ENCODE measurements around the gene MGRN1.

Gene MGRN1

DNA sequence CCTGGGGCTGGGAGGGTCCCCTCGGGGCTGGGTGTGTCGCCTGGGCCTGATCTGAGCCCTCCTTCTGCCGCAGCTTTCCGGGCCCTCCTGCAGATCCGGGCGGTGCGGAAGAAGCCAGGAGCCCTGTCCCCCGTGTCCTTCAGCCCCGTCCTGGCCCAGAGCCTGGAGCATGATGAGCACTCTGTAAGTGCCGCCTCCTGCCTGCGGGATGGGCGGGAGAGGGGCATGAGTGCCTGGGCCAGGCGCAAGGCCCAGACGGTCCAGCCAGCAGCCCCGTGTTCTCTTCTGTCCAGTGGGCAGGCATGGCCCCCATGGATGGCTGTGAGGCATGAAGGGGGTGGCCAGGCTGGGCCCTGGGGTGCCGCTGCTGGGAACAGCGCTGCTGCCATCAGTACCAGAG is 52.8 kb downstream of the MGRN1 start:
- DNase-seq = no peak

- no peak for DNase-seq
Measured at GRCh38 chr16:4677994-4678393, 53.4 kb downstream of the MGRN1 start.

GRCh38 chr16:4678596-4678995 is 54.0 kb downstream of the MGRN1 start:
- DNase-seq = no peak

DNA sequence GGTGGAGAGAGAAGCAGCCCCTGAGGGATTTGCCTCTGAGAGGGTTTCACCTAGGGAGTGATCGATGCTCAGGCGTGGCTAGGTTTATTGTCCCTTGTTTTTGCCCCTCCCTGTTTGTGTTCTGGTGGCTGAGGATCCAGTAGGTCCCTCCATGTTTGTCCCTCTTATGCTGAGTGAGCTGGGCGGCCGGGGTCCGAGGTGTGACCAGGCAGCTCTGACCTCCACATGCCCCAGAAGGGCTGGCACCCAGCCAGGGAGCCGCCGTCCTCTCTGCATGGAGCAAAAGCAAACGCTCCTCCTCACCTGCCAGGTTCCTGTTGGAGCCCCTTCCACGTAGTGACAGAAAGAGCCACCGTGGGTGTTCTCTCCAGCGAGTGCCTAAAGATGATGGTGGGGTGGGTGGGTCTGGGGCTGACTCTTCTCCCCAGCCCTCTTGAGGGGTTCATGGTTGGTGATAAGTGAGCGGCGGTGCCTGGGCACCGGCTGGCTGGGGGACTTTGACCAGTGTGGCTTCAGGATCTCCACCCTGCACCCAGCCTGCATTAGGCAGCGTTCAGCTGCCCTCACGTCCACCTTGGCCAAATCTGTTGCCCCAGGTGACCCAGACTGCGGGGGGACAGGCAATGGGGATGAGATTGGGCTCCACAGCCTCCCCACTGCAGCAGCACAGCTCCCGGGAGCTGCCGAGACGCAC is 54.7 kb downstream of the MGRN1 start:
- DNase-seq = no peak

GRCh38 chr16:4679850-4680636 is 55.4 kb downstream of the MGRN1 start:
- DNase-seq = no peak

DNA sequence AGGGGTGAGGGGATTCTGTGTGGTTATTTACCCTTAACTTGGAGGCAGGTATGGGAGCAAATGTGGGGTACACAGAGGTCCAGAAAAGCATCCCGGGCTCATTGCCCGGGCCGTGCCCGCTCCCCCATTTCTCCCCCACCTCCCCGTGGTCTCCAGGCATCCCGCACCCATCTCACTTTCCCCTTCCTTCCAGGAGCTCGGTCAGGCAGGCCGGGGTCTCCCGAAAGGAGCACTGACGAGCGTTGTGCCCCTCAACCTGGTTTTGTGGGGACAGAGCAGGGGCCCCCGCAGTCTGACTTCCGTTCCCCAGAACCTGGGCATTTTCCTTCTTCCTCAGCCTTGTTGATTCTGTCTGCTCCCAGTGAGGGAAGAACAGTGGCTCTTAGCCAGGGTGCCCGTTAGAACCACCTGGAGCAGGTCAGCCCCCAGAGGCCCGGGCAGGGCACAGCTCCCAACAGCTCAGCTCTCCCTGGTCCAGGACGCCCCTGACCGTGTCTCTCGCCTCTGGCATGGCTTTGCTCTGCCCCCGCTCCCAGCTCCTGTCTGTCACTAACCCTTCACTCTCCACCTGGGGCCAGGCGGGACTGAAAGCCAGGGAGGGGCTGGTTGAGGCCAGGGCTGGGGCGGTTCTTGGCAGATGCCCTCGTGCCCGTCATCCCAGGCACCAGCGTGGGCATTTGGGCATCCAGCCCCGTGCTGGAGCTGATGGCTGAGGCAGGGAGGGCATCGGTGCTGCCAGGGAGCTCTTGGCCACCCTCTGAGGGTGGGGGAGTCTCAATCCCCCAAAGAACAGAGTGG is 56.2 kb downstream of the MGRN1 start:
- DNase-seq = no peak

DNA sequence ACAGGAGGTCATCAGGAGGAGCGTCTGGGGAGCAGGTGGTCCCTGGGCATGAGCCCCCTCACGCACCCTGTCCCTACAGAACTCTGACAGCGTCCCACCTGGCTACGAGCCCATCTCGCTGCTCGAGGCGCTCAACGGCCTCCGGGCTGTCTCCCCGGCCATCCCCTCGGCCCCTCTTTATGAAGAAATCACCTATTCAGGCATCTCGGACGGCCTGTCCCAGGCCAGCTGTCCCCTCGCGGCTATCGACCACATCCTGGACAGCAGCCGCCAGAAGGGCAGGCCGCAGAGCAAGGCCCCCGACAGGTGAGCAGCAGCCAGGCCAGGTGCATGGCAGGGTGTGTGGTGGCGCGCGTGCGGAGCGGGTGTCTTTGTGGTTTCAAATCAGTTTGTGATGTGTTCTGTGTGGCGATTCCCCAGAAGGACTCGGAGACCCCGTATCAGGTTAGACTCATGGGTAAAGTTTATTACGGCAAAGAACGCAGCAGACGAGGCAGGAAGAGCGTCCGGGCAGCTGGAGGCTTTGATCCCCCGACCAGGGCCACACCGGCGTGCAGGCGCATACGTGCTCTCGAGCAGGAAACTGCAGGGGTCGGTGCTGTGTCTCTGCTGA is 57.0 kb downstream of the MGRN1 start:
- no peak for DNase-seq

DNA sequence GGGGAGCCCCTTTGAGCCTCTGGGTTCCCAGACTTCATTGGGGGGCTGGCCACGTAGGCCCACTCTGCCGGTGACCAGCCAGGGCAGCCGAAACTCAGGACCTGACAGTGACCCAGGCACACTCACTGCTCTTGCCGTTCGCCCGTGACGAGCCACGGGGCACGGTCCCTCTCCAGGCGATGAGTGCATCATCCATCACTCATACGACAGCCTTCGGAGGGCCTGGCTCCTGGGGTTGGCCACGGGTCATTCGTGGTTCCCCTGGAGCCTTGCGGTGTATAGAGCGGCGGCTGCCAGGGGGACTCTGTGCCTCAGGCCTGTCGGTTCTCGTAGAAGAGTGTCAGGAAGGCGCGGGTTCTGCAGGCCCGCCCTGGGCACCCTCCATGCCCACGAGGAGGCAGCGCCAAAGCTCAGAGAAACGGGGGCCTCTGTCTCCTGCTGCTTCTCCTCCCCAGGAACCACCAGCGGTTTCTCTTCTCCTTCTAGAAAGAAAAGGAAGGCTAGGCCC is 57.5 kb downstream of the MGRN1 start:
- DNase-seq = no peak

DNA sequence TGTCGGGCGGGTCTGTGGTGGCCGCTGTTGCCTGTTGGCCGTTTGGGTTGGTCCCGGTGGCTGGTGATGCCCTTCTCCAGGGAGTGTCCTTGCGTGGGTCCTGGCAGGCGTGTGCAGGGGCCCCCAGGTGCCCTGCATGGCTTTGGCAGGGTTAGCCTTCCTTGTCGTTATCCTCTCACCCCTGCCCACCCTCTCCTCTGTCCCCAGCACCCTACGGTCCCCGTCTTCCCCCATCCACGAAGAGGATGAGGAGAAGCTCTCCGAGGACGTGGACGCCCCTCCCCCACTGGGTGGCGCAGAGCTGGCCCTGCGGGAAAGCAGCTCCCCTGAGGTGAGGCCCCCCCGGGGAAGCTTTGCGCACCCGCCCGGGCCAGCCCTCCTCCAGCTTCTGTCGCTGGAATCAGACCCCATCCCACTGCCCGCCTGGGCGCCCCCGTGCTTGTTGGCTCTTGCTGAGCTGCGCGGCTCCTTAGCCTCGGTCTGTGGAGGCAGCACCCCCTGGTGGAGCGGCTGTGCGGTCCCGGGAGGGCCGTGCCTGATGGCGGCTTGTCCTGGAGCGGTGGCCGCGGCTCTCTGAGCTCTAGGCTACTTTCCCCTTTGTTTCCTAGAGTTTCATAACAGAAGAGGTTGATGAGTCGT is 58.1 kb downstream of the MGRN1 start:
- DNase-seq = no peak

DNA sequence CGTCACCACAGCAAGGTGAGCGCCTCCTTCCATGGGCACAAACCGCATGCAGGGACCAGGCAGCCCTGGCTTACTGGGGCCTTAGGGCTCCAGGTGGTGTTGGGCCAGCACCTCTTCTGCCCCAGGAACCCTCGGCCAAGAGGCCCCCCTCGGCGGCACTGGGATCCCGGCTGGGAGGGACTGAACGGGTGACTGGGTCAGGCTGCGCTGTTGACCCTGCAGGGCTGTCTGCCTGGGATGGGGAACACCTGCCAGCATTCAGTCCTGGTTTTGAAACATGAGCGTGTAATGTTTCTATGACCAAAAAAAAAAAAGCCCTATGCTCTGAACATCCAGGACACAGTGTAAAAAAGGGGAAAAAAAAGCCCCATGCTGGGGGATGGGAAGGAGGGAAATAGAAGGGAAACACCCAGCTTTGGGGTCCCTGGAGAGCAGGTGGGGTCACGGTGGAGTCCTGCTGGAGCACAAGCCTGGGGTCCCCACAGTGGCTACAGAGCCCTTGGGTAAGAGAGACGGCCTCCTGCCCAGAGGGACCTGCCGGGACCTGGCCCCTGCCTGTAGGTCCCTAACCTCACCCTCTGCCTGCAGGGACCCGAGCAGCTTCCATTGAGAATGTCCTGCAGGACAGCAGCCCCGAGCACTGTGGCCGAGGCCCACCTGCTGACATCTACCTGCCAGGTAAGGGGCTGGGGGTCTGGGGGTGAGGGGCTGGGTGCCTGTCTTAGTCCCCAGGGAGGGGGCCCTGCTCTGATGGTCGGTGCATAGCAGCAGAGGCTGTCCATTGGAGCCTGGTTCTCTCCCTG is 58.8 kb downstream of the MGRN1 start:
- no peak for DNase-seq

DNA sequence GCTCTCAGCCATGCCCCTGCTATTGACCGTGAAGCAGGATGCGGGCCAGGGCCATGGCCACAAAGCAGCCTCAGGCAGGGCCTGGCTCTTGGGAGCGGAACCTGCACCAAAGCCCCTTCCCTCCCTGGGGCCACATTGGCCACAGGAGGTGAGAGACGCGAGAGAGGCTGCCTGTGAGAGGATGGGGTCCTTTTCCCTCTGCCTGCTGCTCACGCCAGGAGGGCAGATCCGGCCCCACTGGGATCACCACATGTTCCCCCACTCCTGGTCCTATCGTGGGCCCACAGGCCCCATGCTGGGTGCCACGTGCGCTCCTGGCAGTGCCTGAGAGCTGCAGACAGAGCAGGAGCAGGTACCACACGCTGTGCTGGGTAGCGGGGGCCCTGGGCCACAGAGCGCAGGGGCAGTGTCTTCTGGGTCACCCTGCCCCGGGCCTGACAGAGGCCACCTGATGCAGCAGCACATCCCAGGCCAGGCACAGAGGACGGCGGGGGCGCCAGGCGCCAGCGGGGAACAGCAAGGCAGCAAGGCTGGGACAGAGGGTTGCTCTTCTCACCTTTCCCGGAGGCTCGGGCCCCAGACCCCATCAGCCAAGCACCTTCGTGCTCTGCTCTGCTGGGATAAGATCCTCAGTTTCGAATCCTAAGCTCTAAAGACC is 59.6 kb downstream of the MGRN1 start:
- DNase-seq = no peak

DNA sequence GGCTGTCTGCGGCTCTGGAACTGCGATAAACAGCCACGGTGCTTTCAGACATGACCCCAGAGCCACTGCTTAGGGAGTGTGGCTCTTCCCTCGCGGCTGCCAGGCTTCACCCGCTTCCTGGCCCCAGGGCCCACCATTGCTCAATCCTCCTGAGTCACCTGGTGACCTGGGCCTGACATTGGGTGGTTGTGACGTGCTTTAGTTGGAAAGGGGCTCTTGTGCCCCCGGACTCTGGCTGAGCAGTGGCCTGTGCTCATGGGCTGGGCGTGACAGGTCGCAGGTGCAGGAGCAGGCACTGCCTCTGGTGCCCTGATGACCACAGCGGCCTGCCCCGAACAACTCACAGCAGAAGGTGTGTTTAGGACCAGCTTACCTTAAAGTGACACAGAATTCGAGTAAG is 60.1 kb downstream of the MGRN1 start:
- no peak for DNase-seq

DNA sequence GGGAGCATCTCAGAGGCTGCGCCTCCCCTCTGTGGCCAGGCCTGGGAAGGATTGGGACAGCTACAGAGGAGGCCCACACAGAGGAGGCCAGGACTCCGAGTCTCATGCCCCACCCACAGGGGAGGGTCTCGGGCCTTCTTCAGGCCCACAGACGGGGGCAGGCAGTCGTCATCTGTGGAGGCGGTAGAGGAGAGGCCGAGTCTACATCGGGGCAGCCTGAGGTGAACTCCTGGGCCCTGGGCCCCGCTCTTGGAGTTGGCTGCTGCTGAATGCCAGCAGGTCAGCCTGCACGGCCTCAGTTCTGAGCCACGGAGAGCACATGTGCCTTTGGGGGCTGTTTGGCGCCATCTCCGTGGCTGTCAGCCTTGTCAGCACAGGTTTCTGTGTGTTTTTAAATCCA is 60.7 kb downstream of the MGRN1 start:
- DNase-seq = no peak

GRCh38 chr16:4685776-4686496 is 61.3 kb downstream of the MGRN1 start:
- no peak for DNase-seq

DNA sequence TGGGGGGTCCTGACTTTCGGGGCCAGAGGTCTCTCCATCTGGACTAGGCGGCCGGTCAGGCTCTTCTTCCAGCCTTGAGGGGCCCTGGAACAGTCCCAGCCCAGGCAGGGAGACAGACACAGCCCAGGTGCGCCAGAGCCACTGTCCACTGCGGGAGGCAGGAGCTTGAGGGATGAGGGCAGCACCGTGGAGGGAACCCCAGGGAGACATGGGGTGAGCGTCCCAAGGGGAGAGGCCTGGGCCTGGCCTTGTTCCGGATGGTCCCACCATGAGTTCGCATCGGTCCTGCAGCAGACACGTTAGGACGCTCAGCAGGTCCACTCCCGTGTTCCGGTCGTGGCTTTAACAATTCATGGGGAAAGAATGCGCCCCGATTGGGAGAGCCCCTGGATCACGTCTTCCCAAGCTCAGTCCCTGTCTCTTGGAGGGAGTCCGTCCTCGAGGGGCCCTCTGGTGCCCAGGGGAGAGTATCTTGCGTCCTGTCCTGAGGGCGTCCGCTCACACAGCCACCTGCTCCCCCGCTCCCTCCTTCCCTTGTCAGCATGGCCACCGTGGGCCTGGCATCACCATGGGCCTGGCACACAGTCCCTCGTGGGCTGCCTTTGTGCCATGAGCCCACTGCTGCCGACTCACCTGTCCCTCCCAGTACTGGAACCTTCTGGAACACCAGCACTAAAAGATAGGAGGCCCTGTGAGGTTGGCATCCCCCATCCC is 62.0 kb downstream of the MGRN1 start:
- DNase-seq = no peak

- DNase-seq = no peak
Measured at GRCh38 chr16:4687416-4687815, 62.8 kb downstream of the MGRN1 start.

- no peak for DNase-seq
Measured at GRCh38 chr16:4687946-4688673, 63.5 kb downstream of the MGRN1 start.

DNA sequence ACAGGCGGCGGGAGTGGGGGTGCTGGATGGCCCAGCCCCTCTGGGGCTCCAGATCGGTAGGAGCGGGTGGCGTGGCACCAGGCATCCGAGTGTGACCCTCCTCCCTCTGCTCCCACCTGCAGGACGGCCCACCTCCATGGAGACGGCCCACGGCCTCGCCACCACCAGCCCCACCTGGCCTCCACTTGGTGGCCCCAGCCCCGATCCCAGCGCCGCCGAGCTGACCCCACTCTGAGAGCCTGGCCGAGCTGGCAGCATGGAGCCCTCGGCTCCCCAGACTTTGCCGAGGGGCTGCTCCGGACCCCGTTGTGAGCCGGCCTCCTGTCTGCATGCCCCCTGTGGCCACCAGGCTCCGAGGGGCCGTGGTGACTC is 64.0 kb downstream of the MGRN1 start:
- DNase-seq = no peak

GRCh38 chr16:4689091-4689671 is 64.6 kb downstream of the MGRN1 start:
- no peak for DNase-seq

All from DMS 273 treated with DMSO at 0.1 percent for 48 hours (cell line).